ENCODE measurements around the gene GPC6. TPM values are rescaled to one million over a fixed set of nuclear protein-coding genes. Genes with fewer than 3 reads are reported as not detected.

GPC6 gene
- total RNA-seq, 1 experiment from 2014 or later, result not detected

DNA sequence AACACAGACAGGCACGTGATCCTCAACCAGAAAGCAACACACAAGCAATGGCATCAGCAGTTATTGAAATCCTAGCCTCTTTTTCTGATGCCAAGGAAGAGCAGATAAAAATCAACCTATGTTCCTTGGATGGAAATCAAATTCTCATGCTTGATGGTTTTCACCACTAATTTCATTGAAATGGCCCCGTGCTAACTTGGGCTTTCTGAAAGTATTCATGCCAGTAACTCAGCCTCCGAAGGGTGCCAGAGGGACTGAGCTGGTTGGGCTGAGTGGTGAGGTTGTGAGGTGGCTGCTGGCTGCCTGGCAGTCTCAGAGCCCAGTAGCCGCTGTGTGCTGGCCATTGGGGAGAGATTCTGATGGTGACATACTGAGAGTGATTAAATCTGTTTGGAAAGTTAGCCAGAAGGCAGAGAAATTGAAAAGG is 943.6 kb downstream of the GPC6 start:
- BruUV-seq (replicated peaks), result no TSS peak
- intact Hi-C loops (cut with micrococcal nuclease; ENCODE audit: unreplicated experiment), result no loop called here
- Histone ChIP-seq H3K27me3 (ENCODE audit: insufficient read depth, low read depth) (no peaks in the 10 kb centered on the region), H4K20me1 (ENCODE audit: insufficient read depth) (no peaks in the 10 kb centered on the region), H3K4me3 (no peak overlapping the region), H3K4me1 (replicated peaks; ENCODE audit: insufficient read depth) (no peaks in the 10 kb centered on the region), H3F3A (ENCODE audit: insufficient read depth, low read depth) (no peaks in the 10 kb centered on the region), H3K36me3 (ENCODE audit: low read depth) (no peaks in the 10 kb centered on the region), H2AFZ (peak overlapping the region; percentile 12; the same call in 1 of the 2 replicates), H3K9me3 (ENCODE audit: insufficient read depth, low read depth) (no peaks in the 10 kb centered on the region), H3K27ac (no peak overlapping the region), H3K79me2 (ENCODE audit: low read depth) (no peaks in the 10 kb centered on the region), H3K4me2 (no peak overlapping the region), H3K9me2 (ENCODE audit: insufficient read depth) (no peaks in the 10 kb centered on the region)
- ChIA-PET POLR2A (ENCODE audit: unreplicated experiment) (no interaction called here), CTCF (no interaction called here)
- no peak for TF ChIP-seq EZH2 (IDR thresholded peaks at IDR 0.05; ENCODE audit: low read depth)
- TF ChIP-seq, protein P1, sequence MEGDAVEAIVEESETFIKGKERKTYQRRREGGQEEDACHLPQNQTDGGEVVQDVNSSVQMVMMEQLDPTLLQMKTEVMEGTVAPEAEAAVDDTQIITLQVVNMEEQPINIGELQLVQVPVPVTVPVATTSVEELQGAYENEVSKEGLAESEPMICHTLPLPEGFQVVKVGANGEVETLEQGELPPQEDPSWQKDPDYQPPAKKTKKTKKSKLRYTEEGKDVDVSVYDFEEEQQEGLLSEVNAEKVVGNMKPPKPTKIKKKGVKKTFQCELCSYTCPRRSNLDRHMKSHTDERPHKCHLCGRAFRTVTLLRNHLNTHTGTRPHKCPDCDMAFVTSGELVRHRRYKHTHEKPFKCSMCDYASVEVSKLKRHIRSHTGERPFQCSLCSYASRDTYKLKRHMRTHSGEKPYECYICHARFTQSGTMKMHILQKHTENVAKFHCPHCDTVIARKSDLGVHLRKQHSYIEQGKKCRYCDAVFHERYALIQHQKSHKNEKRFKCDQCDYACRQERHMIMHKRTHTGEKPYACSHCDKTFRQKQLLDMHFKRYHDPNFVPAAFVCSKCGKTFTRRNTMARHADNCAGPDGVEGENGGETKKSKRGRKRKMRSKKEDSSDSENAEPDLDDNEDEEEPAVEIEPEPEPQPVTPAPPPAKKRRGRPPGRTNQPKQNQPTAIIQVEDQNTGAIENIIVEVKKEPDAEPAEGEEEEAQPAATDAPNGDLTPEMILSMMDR (conservative IDR thresholded peaks at IDR 0.05), result no peak
- DNase-seq, result no peak

DNA sequence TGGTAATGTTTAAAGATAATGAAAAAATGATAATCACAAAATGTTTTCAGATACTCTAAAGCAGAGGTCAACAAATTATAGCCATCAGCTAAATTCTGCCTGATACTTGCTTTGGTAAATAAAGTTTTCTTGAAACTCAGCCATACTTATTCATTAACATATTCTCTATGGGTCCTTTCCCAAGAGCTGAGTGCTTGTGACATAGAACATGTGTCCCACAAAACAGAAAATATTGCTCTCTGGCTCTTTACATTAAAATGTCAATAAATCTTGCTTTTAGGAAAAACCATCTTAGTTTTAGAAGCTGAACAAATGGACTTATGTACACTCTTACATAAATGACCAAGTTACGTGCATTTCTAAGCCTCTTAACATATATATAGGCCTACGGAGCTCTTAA is 945.8 kb downstream of the GPC6 start:
- H3K79me2 ChIP-seq (ENCODE audit: low read depth), result no peaks in the 10 kb centered on the region
- no peaks in the 10 kb centered on the region for H3F3A ChIP-seq (ENCODE audit: insufficient read depth, low read depth)
- no peaks in the 10 kb centered on the region for H3K36me3 ChIP-seq (ENCODE audit: low read depth)
- H3K4me2 ChIP-seq, result no peak overlapping the region
- BruUV-seq (replicated peaks), result no TSS peak
- no peaks in the 10 kb centered on the region for H3K9me2 ChIP-seq (ENCODE audit: insufficient read depth)
- H2AFZ ChIP-seq, result no peak overlapping the region; the same call in 1 of the 2 replicates
- no peak for DNase-seq
- ChIA-PET CTCF (no interaction called here), POLR2A (ENCODE audit: unreplicated experiment) (no interaction called here)
- no peaks in the 10 kb centered on the region for H3K9me3 ChIP-seq (ENCODE audit: insufficient read depth, low read depth)
- TF ChIP-seq EZH2 (IDR thresholded peaks at IDR 0.05; ENCODE audit: low read depth), result no peak
- TF ChIP-seq, protein P1 (conservative IDR thresholded peaks at IDR 0.05), result no peak
- no peaks in the 10 kb centered on the region for H4K20me1 ChIP-seq (ENCODE audit: insufficient read depth)
- intact Hi-C loops (cut with micrococcal nuclease; ENCODE audit: unreplicated experiment), result no loop called here
- H3K27ac ChIP-seq, result no peak overlapping the region
- H3K4me1 ChIP-seq (replicated peaks; ENCODE audit: insufficient read depth), result no peaks in the 10 kb centered on the region
- no peak overlapping the region for H3K4me3 ChIP-seq
- no peaks in the 10 kb centered on the region for H3K27me3 ChIP-seq (ENCODE audit: insufficient read depth, low read depth)

DNA sequence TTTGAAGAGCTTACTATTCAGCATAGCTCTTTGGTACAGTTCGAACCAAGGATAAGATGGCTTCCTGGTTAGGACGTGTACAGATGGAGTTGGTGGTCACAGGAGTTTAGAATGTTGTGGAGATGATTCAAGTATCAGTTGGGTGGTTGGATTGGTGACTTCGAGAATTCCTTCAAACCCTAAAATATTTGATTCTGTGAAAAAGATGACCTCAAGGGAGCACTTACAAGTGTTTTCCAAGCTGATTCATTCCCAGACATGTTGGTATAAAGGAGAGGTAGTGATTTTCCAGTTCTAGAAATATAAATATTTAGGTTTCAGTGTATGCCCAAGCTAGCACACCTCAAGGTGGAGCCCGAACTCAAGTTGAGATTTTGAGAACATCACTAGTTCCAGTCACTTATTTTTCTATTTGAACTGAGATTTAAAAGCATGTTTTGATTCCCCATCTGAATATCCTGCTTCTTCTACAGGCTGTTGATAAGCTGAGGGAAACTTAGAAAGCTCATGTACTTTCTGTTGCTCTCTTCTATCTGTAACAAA is 946.8 kb downstream of the GPC6 start:
- no peaks in the 10 kb centered on the region for H3K79me2 ChIP-seq (ENCODE audit: low read depth)
- H3K4me3 ChIP-seq, result no peak overlapping the region
- H4K20me1 ChIP-seq (ENCODE audit: insufficient read depth), result no peaks in the 10 kb centered on the region
- H2AFZ ChIP-seq, result no peak overlapping the region; the same call in 1 of the 2 replicates
- CTCF ChIA-PET, result no interaction called here
- H3K9me2 ChIP-seq (ENCODE audit: insufficient read depth), result no peaks in the 10 kb centered on the region
- no peak for TF ChIP-seq EZH2 (IDR thresholded peaks at IDR 0.05; ENCODE audit: low read depth)
- TF ChIP-seq, protein P1 (conservative IDR thresholded peaks at IDR 0.05), result no peak
- no peaks in the 10 kb centered on the region for H3K9me3 ChIP-seq (ENCODE audit: insufficient read depth, low read depth)
- DNase-seq, result no peak
- BruUV-seq (replicated peaks), result no TSS peak
- no peaks in the 10 kb centered on the region for H3F3A ChIP-seq (ENCODE audit: insufficient read depth, low read depth)
- H3K4me1 ChIP-seq (replicated peaks; ENCODE audit: insufficient read depth), result no peaks in the 10 kb centered on the region
- POLR2A ChIA-PET (ENCODE audit: unreplicated experiment), result no interaction called here
- H3K27ac ChIP-seq, result no peak overlapping the region
- H3K36me3 ChIP-seq (ENCODE audit: low read depth), result no peaks in the 10 kb centered on the region
- intact Hi-C loops (cut with micrococcal nuclease; ENCODE audit: unreplicated experiment), result no loop called here
- no peak overlapping the region for H3K4me2 ChIP-seq
- H3K27me3 ChIP-seq (ENCODE audit: insufficient read depth, low read depth), result no peaks in the 10 kb centered on the region
